ENCODE data around the gene IL33. TPM values are rescaled to one million over a fixed set of nuclear protein-coding genes. Genes with fewer than 3 reads are reported as not detected.
"Not testable (repeated sequence)": the region's sequence is repeated elsewhere in the genome, so short reads cannot be mapped to it uniquely, and the experiment has no call there.

IL33 gene
- 1 to 10 TPM; 8.9 TPM for polyA plus RNA-seq (ENCODE audit: insufficient read length in 3 of 3)

GRCh38 chr9:6215562-6215961 lies at the start of gene IL33:
Gene IL33 (plus strand): TSS chr9:6215807. CDS start chr9:6241695, 25,888 bp downstream.
- peak in 2 of 3 donors; percentile 26 to 27 for DNase-seq (ENCODE audit: low read depth in 3 of 3, low spot score in 2 of 3)

GRCh38 chr9:6171667-6172066 lies 43.9 kb upstream of the IL33 start:
- DNase-seq (ENCODE audit: low read depth in 3 of 3, low spot score in 2 of 3): no peak

- no peak for DNase-seq (ENCODE audit: low read depth in 3 of 3, low spot score in 2 of 3)
Measured at GRCh38 chr9:6173914-6174313, 41.7 kb upstream of the IL33 start.

GRCh38 chr9:6182549-6183226 lies 32.9 kb upstream of the IL33 start:
- not testable (repeated sequence) for DNase-seq (ENCODE audit: low read depth in 3 of 3, low spot score in 2 of 3)

- DNase-seq (ENCODE audit: low read depth in 3 of 3, low spot score in 2 of 3): no peak
Measured at GRCh38 chr9:6183227-6183551, 32.4 kb upstream of the IL33 start.

GRCh38 chr9:6183627-6184026 lies 32.0 kb upstream of the IL33 start:
- DNase-seq (ENCODE audit: low read depth in 3 of 3, low spot score in 2 of 3): no peak

GRCh38 chr9:6184749-6185645 lies 30.6 kb upstream of the IL33 start:
- DNase-seq (ENCODE audit: low read depth in 3 of 3, low spot score in 2 of 3): no peak

GRCh38 chr9:6186691-6187090 lies 28.9 kb upstream of the IL33 start:
- no peak for DNase-seq (ENCODE audit: low read depth in 3 of 3, low spot score in 2 of 3)

GRCh38 chr9:6187272-6187671 lies 28.3 kb upstream of the IL33 start:
- no peak for DNase-seq (ENCODE audit: low read depth in 3 of 3, low spot score in 2 of 3)

- DNase-seq (ENCODE audit: low read depth in 3 of 3, low spot score in 2 of 3): no peak
Measured at GRCh38 chr9:6188466-6188865, 27.1 kb upstream of the IL33 start.

GRCh38 chr9:6188906-6189305 lies 26.7 kb upstream of the IL33 start:
- DNase-seq (ENCODE audit: low read depth in 3 of 3, low spot score in 2 of 3): no peak

- DNase-seq (ENCODE audit: low read depth in 3 of 3, low spot score in 2 of 3): no peak
Measured at GRCh38 chr9:6194934-6195333, 20.7 kb upstream of the IL33 start.

- DNase-seq (ENCODE audit: low read depth in 3 of 3, low spot score in 2 of 3): no peak
Measured at GRCh38 chr9:6195714-6196360, 19.8 kb upstream of the IL33 start.

- DNase-seq (ENCODE audit: low read depth in 3 of 3, low spot score in 2 of 3): no peak
Measured at GRCh38 chr9:6197330-6197729, 18.3 kb upstream of the IL33 start.

GRCh38 chr9:6198251-6198650 lies 17.4 kb upstream of the IL33 start:
- DNase-seq (ENCODE audit: low read depth in 3 of 3, low spot score in 2 of 3): no peak

GRCh38 chr9:6199596-6199995 lies 16.0 kb upstream of the IL33 start:
- DNase-seq (ENCODE audit: low read depth in 3 of 3, low spot score in 2 of 3): no peak

GRCh38 chr9:6200761-6201160 lies 14.8 kb upstream of the IL33 start:
- no peak for DNase-seq (ENCODE audit: low read depth in 3 of 3, low spot score in 2 of 3)

GRCh38 chr9:6209966-6210365 lies 5.6 kb upstream of the IL33 start:
- no peak for DNase-seq (ENCODE audit: low read depth in 3 of 3, low spot score in 2 of 3)

- no peak for DNase-seq (ENCODE audit: low read depth in 3 of 3, low spot score in 2 of 3)
Measured at GRCh38 chr9:6212722-6213375, 2.8 kb upstream of the IL33 start.

- DNase-seq (ENCODE audit: low read depth in 3 of 3, low spot score in 2 of 3): no peak
Measured at GRCh38 chr9:6214434-6214833, 1.2 kb upstream of the IL33 start.

GRCh38 chr9:6214903-6215302 lies 704 bp upstream of the IL33 start:
- DNase-seq (ENCODE audit: low read depth in 3 of 3, low spot score in 2 of 3): no peak

Data from right renal cortex interstitium (tissue), 3 donors.